ENCODE results near the gene ARHGAP26. TPM values are rescaled to one million over a fixed set of nuclear protein-coding genes. Genes with fewer than 3 reads are reported as not detected.

Gene ARHGAP26
- total RNA-seq, 4 donors from 2014 or later = 22.3 to 40.7 (median 28.2) TPM

DNA sequence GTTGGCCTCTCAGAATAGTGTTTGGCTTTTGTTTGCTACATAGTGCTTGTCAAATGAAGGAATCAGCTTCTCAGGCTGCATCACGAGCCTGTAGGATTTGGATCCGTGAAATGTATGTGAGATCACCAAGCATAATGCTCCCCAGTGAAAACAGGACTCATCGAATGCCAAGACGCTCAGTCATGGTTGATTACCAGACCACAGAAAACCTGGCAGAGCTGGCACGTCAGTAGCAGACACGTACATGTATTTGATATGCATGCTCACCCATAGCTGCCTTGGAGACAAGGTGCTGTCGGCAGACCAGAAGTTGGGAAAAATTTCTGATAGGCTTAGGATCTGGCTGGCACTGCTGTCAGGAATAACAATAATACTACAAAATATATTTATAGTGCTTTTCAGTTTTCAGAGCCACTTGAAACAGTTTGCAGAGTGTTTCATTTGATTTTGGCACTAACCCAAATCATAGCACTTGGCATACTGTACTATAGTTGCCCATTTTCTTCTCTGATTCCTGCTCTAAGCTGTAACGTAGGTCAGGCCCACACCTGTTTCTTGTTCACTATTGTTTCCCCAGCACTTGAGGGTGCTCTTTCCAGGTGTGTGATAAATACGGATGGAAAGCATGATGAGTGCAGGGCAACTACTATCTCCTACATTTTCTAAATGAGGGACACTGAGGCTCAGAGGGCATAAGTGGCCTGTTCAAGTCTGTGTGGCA lies 407.2 kb downstream of the ARHGAP26 start:
- no peak for DNase-seq (ENCODE audit: extremely low spot score)
- TF ChIP-seq POLR2AphosphoS5 (IDR thresholded peaks at IDR 0.05) (no peak), EP300 (IDR thresholded peaks at IDR 0.05) (no peak), POLR2A (IDR thresholded peaks at IDR 0.05; ENCODE audit: low read depth) (no peak)
- TF ChIP-seq, protein P1, sequence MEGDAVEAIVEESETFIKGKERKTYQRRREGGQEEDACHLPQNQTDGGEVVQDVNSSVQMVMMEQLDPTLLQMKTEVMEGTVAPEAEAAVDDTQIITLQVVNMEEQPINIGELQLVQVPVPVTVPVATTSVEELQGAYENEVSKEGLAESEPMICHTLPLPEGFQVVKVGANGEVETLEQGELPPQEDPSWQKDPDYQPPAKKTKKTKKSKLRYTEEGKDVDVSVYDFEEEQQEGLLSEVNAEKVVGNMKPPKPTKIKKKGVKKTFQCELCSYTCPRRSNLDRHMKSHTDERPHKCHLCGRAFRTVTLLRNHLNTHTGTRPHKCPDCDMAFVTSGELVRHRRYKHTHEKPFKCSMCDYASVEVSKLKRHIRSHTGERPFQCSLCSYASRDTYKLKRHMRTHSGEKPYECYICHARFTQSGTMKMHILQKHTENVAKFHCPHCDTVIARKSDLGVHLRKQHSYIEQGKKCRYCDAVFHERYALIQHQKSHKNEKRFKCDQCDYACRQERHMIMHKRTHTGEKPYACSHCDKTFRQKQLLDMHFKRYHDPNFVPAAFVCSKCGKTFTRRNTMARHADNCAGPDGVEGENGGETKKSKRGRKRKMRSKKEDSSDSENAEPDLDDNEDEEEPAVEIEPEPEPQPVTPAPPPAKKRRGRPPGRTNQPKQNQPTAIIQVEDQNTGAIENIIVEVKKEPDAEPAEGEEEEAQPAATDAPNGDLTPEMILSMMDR (IDR thresholded peaks at IDR 0.05) = no peak
- Histone ChIP-seq H3K9me3 (no peaks in the 10 kb centered on the region), H3K36me3 (peaks cover 0 to 10% (median 7%) of the 10 kb centered on the region in 4 donors), H3K4me1 (peaks cover 8 to 20% (median 13%) of the 10 kb centered on the region in 4 donors), H3K27me3 (no peaks in the 10 kb centered on the region), H3K4me3 (no peak overlapping the region), H3K27ac (replicated peaks in 1 of 4) (no peak overlapping the region)
- intact Hi-C loops (cut with DNase I) = no loop called here
- WGBS = 77% methylated on average over 9 of the region's 9 CpGs

DNA sequence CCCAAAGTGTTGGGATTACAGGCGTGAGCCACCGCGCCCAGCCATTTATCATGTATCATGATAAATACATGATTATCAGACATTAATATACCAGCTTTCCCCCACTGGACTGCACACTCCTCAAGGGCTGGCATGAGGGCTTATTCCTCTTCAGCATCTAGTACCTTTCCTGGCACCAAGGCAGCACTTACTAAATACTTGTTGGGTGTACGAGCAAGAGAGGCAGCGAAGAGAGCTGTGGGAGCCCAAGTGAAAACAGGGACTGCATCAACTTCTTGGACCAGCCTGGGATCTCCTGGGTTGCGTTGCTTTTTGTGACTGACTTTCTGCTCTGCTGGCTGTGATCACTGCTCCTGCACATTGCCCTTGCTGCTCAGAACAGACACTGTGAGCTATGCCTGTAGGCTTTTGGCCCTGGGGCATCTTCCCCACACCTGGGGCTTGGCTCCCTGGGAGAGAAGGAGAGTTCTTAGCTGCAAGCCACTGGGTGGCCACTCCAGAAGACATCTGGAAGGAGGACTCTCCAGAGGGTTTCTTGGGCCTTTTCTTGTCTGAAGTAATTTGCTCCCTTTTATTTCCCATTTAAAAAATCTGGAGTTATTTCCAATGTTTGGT lies 409.1 kb downstream of the ARHGAP26 start:
- no peak for TF ChIP-seq EP300 (IDR thresholded peaks at IDR 0.05)
- no peak for TF ChIP-seq POLR2A (IDR thresholded peaks at IDR 0.05; ENCODE audit: low read depth)
- TF ChIP-seq, protein P1 (IDR thresholded peaks at IDR 0.05) = no peak
- no peak for TF ChIP-seq POLR2AphosphoS5 (IDR thresholded peaks at IDR 0.05)
- intact Hi-C loops (cut with DNase I) = no loop called here
- no peaks in the 10 kb centered on the region for H3K9me3 ChIP-seq
- H3K4me3 ChIP-seq = no peak overlapping the region
- peaks cover 20 to 33% (median 27%) of the 10 kb centered on the region in 4 donors for H3K4me1 ChIP-seq
- no peak overlapping the region for H3K27ac ChIP-seq (replicated peaks in 1 of 4)
- 98% methylated on average over 5 of the region's 6 CpGs for WGBS
- peaks cover 0 to 5% (median 0%) of the 10 kb centered on the region in 4 donors for H3K36me3 ChIP-seq
- no peak for DNase-seq (ENCODE audit: extremely low spot score)
- H3K27me3 ChIP-seq = no peaks in the 10 kb centered on the region

DNA sequence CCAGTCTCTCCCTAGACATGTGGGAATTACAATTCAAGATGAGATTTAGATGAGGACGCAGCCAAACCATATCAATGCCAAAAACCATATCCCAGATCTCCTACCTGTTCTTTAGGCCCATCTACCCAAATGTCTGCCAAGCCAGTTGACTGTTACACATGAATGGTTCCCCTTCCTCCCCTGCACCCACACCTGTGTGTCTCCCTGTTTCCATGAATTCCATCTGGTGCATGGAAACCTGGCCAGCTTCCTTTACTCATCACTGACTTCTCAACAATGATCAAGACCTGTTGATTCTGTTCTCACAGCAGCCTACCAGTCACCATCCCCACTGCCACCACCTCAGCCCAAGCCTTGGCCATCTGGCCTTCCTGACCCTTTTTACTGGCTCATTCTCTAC lies 410.6 kb downstream of the ARHGAP26 start:
- no peaks in the 10 kb centered on the region for H3K9me3 ChIP-seq
- H3K27me3 ChIP-seq = no peaks in the 10 kb centered on the region
- DNase-seq (ENCODE audit: extremely low spot score) = no peak
- TF ChIP-seq POLR2A (IDR thresholded peaks at IDR 0.05; ENCODE audit: low read depth) = no peak
- no peak for TF ChIP-seq POLR2AphosphoS5 (IDR thresholded peaks at IDR 0.05)
- TF ChIP-seq, protein P1 (IDR thresholded peaks at IDR 0.05) = no peak
- TF ChIP-seq EP300 (IDR thresholded peaks at IDR 0.05) = no peak
- intact Hi-C loops (cut with DNase I) = no loop called here
- peaks cover 0 to 5% (median 0%) of the 10 kb centered on the region in 4 donors for H3K36me3 ChIP-seq
- WGBS = 100% methylated on average over 1 of the region's 1 CpG
- H3K4me1 ChIP-seq = peaks cover 28 to 46% (median 39%) of the 10 kb centered on the region in 4 donors
- no peak overlapping the region for H3K27ac ChIP-seq (replicated peaks in 1 of 4)
- H3K4me3 ChIP-seq = no peak overlapping the region

DNA sequence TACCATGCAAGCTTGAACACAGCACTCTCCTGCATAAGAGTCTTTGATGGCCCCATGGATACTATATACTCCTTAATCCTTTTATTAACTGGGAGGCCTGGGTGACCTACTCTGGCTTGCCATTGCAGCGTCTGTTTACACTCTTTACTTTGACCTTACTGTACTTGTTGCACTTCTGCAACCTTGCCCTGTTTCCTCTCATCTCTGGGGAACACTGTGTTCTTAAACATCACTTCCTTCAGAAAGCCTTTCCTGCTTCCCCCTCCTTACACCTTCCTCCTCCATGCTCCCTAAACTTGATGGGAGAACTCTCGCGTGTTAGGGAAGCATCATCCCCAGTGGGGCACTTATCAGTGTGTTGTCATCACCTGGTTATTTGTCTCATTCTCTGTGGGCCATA lies 411.0 kb downstream of the ARHGAP26 start:
- H3K27me3 ChIP-seq = no peaks in the 10 kb centered on the region
- H3K27ac ChIP-seq (replicated peaks in 1 of 4) = no peak overlapping the region
- no peaks in the 10 kb centered on the region for H3K9me3 ChIP-seq
- intact Hi-C loops (cut with DNase I) = no loop called here
- WGBS = 71% methylated on average over 3 of the region's 3 CpGs
- TF ChIP-seq, protein P1 (IDR thresholded peaks at IDR 0.05) = no peak
- TF ChIP-seq EP300 (IDR thresholded peaks at IDR 0.05) (no peak), POLR2A (IDR thresholded peaks at IDR 0.05; ENCODE audit: low read depth) (no peak), POLR2AphosphoS5 (IDR thresholded peaks at IDR 0.05) (no peak)
- H3K4me1 ChIP-seq = peaks cover 32 to 50% (median 41%) of the 10 kb centered on the region in 4 donors
- H3K36me3 ChIP-seq = peaks cover 0 to 5% (median 0%) of the 10 kb centered on the region in 4 donors
- DNase-seq (ENCODE audit: extremely low spot score) = no peak
- H3K4me3 ChIP-seq = no peak overlapping the region
